GM21367 (cell line): Measurements from ENCODE around the gene LRSAM1.
A peak's percentile ranks its signal among the peaks of the same experiment; 100 is the strongest.

ENCODE experiments used
- ATAC-seq: cut with Tn5 transposase; IDR thresholded peaks from one replicate; pipeline ENCODE4 v1.9.1; 2021; ENCODE audit not compliant: unreplicated experiment

Gene LRSAM1

GRCh38 chr9:127450830-127451607, at the start of gene LRSAM1, which contains the start of gene RPL12:
TSS of gene LRSAM1 (plus strand) at chr9:127451510. CDS start at chr9:127454528, 3,018 bp downstream.
TSS of gene RPL12 (minus strand) at chr9:127451406. CDS start at chr9:127451317, 89 bp downstream.
- ATAC-seq = peak; percentile 58

GRCh38 chr9:127402401-127403090, 48.8 kb upstream of the LRSAM1 start:
- no peak for ATAC-seq

- no peak for ATAC-seq
Measured at GRCh38 chr9:127403507-127404192, 47.7 kb upstream of the LRSAM1 start.

GRCh38 chr9:127404631-127405030, 46.7 kb upstream of the LRSAM1 start:
- ATAC-seq = no peak

- no peak for ATAC-seq
Measured at GRCh38 chr9:127405344-127406125, 45.8 kb upstream of the LRSAM1 start.

GRCh38 chr9:127406799-127407491, 44.4 kb upstream of the LRSAM1 start:
- no peak for ATAC-seq

- ATAC-seq = no peak
Measured at GRCh38 chr9:127407492-127407843, 43.8 kb upstream of the LRSAM1 start.

GRCh38 chr9:127411122-127411521, 40.2 kb upstream of the LRSAM1 start:
- no peak for ATAC-seq

GRCh38 chr9:127415141-127415540, 36.2 kb upstream of the LRSAM1 start:
- no peak for ATAC-seq

GRCh38 chr9:127415657-127416056, 35.7 kb upstream of the LRSAM1 start:
- no peak for ATAC-seq

- no peak for ATAC-seq
Measured at GRCh38 chr9:127417131-127418036, 33.9 kb upstream of the LRSAM1 start.

GRCh38 chr9:127418037-127418471, 33.3 kb upstream of the LRSAM1 start:
- no peak for ATAC-seq

- ATAC-seq = no peak
Measured at GRCh38 chr9:127419348-127419747, 32.0 kb upstream of the LRSAM1 start.

GRCh38 chr9:127421057-127421456, 30.3 kb upstream of the LRSAM1 start:
- ATAC-seq = no peak

GRCh38 chr9:127422133-127422782, 29.1 kb upstream of the LRSAM1 start:
- ATAC-seq = no peak

GRCh38 chr9:127422787-127423186, 28.5 kb upstream of the LRSAM1 start:
- ATAC-seq = no peak

GRCh38 chr9:127423476-127423933, 27.8 kb upstream of the LRSAM1 start:
- ATAC-seq = no peak

- peak; percentile 72 for ATAC-seq
Measured at GRCh38 chr9:127423934-127424675, 27.2 kb upstream of the LRSAM1 start, which contains the start of gene ZNF79. TSS of gene ZNF79 (plus strand) at chr9:127424382. CDS start at chr9:127424788, 406 bp downstream.
